ENCODE results near the gene WDR70. TPM values are rescaled to one million over a fixed set of nuclear protein-coding genes. Genes with fewer than 3 reads are reported as not detected.

The WDR70 gene
- total and polyA plus RNA-seq, 9 donors: 20.9 to 36.5 (median 31.4) TPM

DNA sequence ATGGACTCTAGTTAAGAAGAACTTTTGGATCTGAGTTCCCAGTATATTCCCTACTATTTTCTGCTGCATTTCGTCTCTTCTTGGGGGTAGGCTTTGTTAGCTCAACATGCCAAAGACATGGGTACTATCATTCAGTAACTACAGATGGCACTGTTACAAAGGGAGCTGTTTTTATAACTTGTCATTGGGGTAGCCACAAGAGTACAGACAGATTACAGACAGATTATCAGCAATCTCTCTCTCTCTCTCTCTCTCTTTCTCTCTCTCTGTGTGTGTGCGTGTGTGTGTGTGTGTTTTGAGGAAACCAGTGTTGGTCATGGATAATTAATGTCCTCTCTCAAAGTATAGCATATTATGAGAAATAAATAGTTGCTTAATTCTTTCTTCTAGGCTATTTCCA, 116.1 kb downstream of the WDR70 start:
- WGBS, 3 donors: 79 to 89% (median 83%) methylated on average over 2 of the region's 2 CpGs
- intact Hi-C loops (cut with DNase I): no loop called here
- no peak for TF ChIP-seq EP300 (IDR thresholded peaks at IDR 0.05)
- TF ChIP-seq, protein P1, sequence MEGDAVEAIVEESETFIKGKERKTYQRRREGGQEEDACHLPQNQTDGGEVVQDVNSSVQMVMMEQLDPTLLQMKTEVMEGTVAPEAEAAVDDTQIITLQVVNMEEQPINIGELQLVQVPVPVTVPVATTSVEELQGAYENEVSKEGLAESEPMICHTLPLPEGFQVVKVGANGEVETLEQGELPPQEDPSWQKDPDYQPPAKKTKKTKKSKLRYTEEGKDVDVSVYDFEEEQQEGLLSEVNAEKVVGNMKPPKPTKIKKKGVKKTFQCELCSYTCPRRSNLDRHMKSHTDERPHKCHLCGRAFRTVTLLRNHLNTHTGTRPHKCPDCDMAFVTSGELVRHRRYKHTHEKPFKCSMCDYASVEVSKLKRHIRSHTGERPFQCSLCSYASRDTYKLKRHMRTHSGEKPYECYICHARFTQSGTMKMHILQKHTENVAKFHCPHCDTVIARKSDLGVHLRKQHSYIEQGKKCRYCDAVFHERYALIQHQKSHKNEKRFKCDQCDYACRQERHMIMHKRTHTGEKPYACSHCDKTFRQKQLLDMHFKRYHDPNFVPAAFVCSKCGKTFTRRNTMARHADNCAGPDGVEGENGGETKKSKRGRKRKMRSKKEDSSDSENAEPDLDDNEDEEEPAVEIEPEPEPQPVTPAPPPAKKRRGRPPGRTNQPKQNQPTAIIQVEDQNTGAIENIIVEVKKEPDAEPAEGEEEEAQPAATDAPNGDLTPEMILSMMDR (IDR thresholded peaks at IDR 0.05): no peak
- TF ChIP-seq POLR2A (IDR thresholded peaks at IDR 0.05): no peak

DNA sequence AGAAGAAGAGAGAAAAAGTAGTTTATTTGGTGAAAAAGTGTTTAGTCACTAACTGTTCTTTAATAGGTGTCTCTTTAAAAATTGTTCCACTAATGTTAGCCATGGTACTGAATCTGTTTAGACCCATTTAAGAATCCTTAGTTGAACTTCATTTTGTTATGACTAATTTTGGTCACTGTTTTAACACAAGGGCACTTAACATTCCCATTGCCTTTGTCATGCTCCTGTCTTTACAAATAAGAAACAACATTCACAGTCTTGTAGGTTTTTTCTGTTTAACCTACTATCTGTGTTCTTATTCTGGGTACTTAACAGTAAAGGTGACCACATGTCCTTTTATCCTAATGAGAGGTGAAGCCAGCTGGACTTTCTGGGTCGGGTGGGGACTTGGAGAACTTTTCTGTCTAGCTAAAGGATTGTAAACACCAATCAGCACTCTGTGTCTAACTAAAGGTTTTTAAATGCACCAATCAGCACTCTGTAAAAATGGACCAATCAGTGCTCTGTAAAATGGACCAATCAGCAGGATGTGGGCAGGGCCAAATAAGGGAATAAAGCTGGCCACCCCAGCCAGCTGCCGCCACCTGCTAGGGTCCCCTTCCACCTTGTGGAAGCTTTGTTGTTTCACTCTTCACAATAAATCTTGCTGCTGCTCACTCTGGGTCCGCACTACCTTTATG, 116.7 kb downstream of the WDR70 start:
- TF ChIP-seq, protein P1 (IDR thresholded peaks at IDR 0.05): no peak
- no peak for TF ChIP-seq POLR2A (IDR thresholded peaks at IDR 0.05)
- no peak for TF ChIP-seq EP300 (IDR thresholded peaks at IDR 0.05)
- Histone ChIP-seq H3K27ac (no peak overlapping the region), H3K27me3 (no peaks in the 10 kb centered on the region), H3K36me3 (no peaks in the 10 kb centered on the region), H3K4me3 (no peak overlapping the region), H3K4me1 (ENCODE audit: insufficient read depth) (no peaks in the 10 kb centered on the region), H3K9me3 (no peaks in the 10 kb centered on the region)
- WGBS, 3 donors: 86 to 88% (median 88%) methylated on average over 3 of the region's 3 CpGs
- intact Hi-C loops (cut with DNase I): no loop called here
- no peak for DNase-seq

More for the DNA sequence above, 116.1 kb downstream of the WDR70 start:
- H3K36me3 ChIP-seq: no peaks in the 10 kb centered on the region
- H3K4me1 ChIP-seq (ENCODE audit: insufficient read depth): no peaks in the 10 kb centered on the region
- no peak overlapping the region for H3K4me3 ChIP-seq
- H3K9me3 ChIP-seq: no peaks in the 10 kb centered on the region
- no peak for DNase-seq
- H3K27ac ChIP-seq: no peak overlapping the region
- no peaks in the 10 kb centered on the region for H3K27me3 ChIP-seq

DNA sequence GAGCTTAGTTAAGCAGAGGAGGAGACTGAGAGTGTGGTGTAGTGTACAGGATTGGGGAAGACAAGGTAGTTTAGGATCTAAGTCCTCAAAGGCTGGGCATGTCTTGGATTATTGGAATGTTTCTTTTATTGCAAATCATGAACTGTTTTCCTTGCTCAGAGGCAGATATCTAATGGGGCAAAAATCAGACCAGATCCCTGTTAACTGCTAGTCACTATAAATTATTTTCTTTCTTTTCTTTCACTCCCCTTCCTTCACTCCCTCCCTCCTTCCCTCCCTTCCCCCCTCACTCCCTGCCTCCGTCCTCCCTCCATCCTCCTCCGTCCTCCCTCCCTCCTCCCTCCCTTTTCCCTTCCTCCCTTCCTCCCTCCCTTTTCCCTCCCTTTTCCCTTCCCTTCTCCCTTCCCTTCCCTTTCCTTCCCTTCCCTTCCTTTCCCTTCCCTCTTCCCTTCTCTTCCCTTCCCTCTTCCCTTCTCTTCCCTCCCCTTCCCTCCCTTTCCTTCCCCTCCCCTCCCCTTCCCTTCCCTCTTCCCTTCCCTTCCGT, 117.9 kb downstream of the WDR70 start:
- intact Hi-C loops (cut with DNase I): no loop called here
- Histone ChIP-seq H3K27me3 (no peaks in the 10 kb centered on the region), H3K4me1 (ENCODE audit: insufficient read depth) (no peaks in the 10 kb centered on the region), H3K9me3 (no peaks in the 10 kb centered on the region), H3K36me3 (no peaks in the 10 kb centered on the region), H3K4me3 (no peak overlapping the region), H3K27ac (no peak overlapping the region)
- no peak for DNase-seq
- TF ChIP-seq POLR2A (IDR thresholded peaks at IDR 0.05) (no peak), EP300 (IDR thresholded peaks at IDR 0.05) (no peak)
- TF ChIP-seq, protein P1 (IDR thresholded peaks at IDR 0.05): no peak
- WGBS, 3 donors: 87 to 93% (median 89%) methylated on average over 3 of the region's 3 CpGs

DNA sequence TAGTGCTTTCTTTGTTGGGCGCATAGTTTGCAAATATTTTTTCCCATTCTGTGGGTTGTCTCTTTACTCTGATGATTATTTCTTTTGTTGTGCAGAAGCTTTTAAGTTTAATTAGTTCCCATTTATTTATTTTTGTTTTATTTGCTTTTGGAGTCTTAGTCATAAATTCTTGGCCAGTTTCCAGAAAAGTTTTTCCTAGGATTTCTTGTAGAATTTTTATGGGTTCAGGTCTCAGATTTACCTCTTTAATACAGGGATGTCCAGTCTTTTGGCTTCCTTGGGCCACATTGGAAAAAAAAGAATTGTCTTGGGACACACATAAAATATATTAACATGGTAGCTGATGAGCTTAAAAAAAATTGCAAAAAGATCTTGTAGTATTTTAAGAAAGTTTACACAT, 122.0 kb downstream of the WDR70 start:
- intact Hi-C loops (cut with DNase I): no loop called here
- Histone ChIP-seq H3K27ac (no peak overlapping the region), H3K4me1 (ENCODE audit: insufficient read depth) (no peaks in the 10 kb centered on the region), H3K9me3 (no peaks in the 10 kb centered on the region), H3K4me3 (no peak overlapping the region), H3K27me3 (no peaks in the 10 kb centered on the region), H3K36me3 (no peaks in the 10 kb centered on the region)
- no peak for DNase-seq
- 94 to 100% (median 97%) methylated on average over 1 of the region's 1 CpG for WGBS, 3 donors
- no peak for TF ChIP-seq POLR2A (IDR thresholded peaks at IDR 0.05)
- TF ChIP-seq, protein P1 (IDR thresholded peaks at IDR 0.05): no peak
- no peak for TF ChIP-seq EP300 (IDR thresholded peaks at IDR 0.05)

Data from ovary (tissue), 9 donors.